ENCODE measurements around the gene TM4SF4.

- TF ChIP-seq CTCF (IDR thresholded peaks at IDR 0.05 in 4 of 5, conservative IDR thresholded peaks at IDR 0.05 in 1 of 5) (no peak), POLR2A (IDR thresholded peaks at IDR 0.05) (no peak)
Measured at GRCh38 chr3:149474250-149474817, at the start of gene TM4SF4.

Data from gastrocnemius medialis (tissue), 4 donors.